Measurements from ENCODE around the gene TNIK.

Gene TNIK

GRCh38 chr3:171116824-171117395 is 343.3 kb downstream of the TNIK start:
- Histone ChIP-seq H3K36me3 (no peaks in the 10 kb centered on the region), H3K4me3 (ENCODE audit: low read depth, low read length) (no peak overlapping the region), H3K9me3 (no peaks in the 10 kb centered on the region), H3K27me3 (no peaks in the 10 kb centered on the region), H3K4me1 (no peaks in the 10 kb centered on the region)
- no peak for DNase-seq
- TF ChIP-seq CTCF (IDR thresholded peaks at IDR 0.05; ENCODE audit: low read depth, low read length), result no peak

DNA sequence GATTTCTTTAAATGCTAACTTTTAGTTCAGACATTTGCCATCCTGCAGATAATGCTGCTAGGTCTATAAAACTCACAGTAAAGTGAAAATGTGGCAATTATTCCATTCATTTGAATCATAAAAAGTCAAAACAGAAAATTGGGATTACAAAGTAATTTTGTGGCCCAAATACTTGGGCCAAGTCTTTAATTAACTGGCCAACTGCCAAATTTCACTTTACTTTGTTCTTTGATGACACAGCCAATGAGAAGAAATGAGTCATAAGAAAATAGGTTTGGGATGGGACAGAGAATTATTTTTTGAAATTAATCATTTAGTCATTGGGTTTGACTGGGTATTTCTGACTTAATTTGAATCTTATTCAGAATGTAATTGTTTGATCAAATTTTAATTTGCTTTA is 343.8 kb downstream of the TNIK start:
- H3K4me1 ChIP-seq, result no peaks in the 10 kb centered on the region
- no peak overlapping the region for H3K4me3 ChIP-seq (ENCODE audit: low read depth, low read length)
- H3K27me3 ChIP-seq, result no peaks in the 10 kb centered on the region
- no peak for DNase-seq
- TF ChIP-seq CTCF (IDR thresholded peaks at IDR 0.05; ENCODE audit: low read depth, low read length), result no peak
- H3K9me3 ChIP-seq, result no peaks in the 10 kb centered on the region
- H3K36me3 ChIP-seq, result no peaks in the 10 kb centered on the region

- Histone ChIP-seq H3K36me3 (no peaks in the 10 kb centered on the region; the same call in 1 of the 2 replicates), H3K9me3 (no peaks in the 10 kb centered on the region), H3K27me3 (no peaks in the 10 kb centered on the region), H3K4me3 (ENCODE audit: low read depth, low read length) (no peak overlapping the region), H3K4me1 (no peaks in the 10 kb centered on the region)
- no peak for TF ChIP-seq CTCF (IDR thresholded peaks at IDR 0.05; ENCODE audit: low read depth, low read length)
- DNase-seq, result peak; percentile 16
Observed at GRCh38 chr3:171115667-171116066, 344.5 kb downstream of the TNIK start.

DNA sequence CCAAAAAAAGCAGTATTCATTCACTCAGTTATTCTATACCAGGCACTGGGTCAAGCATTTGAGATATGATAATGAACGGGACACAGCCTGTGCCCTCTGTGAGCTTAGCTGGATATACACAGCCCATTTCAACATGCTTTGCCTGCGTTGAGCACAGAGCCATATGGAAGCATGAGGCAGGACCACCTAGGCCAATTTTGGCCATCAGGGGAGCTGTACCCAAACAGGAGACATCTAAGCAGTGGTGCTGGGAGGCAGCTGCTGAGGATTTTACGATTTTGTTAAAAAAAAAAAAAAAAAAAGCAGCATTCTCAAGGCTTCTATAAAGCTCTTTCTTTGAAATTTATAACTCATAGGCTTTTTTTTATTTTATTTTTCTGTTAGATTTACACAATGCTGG is 346.5 kb downstream of the TNIK start:
- DNase-seq, result peak; percentile 23

GRCh38 chr3:171110715-171111114 is 349.5 kb downstream of the TNIK start:
- H3K9me3 ChIP-seq, result no peaks in the 10 kb centered on the region
- peaks cover 4% of the 10 kb centered on the region for H3K36me3 ChIP-seq
- no peak for DNase-seq
- no peak overlapping the region for H3K4me3 ChIP-seq (ENCODE audit: low read depth, low read length)
- no peaks in the 10 kb centered on the region for H3K4me1 ChIP-seq
- TF ChIP-seq CTCF (IDR thresholded peaks at IDR 0.05; ENCODE audit: low read depth, low read length), result no peak
- H3K27me3 ChIP-seq, result no peaks in the 10 kb centered on the region

More for the DNA sequence above, 346.5 kb downstream of the TNIK start:
- no peaks in the 10 kb centered on the region for H3K4me1 ChIP-seq
- TF ChIP-seq CTCF (IDR thresholded peaks at IDR 0.05; ENCODE audit: low read depth, low read length), result peak; percentile 48
- H3K36me3 ChIP-seq, result peaks cover 4% of the 10 kb centered on the region
- H3K9me3 ChIP-seq, result no peaks in the 10 kb centered on the region
- H3K27me3 ChIP-seq, result no peaks in the 10 kb centered on the region
- H3K4me3 ChIP-seq (ENCODE audit: low read depth, low read length), result no peak overlapping the region

DNA sequence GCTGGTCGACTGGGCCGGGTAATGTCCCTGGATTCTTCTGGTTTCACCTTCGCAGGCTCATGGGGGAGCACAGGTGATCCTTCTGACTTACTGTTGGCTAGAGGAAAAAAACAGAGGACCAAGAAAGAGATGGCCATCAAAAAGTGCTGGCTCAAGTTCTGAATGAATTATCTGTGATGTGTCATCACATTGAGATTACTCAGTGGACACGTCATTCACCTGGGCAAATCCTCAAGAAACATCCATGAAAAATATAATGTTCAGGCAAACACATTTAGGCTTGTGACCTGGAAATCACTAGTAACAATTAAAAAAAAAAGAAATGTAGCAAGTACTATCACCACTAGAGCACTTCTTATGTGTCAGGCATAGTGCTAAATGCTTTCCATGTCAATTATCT is 352.1 kb downstream of the TNIK start:
- no peaks in the 10 kb centered on the region for H3K9me3 ChIP-seq
- no peak for DNase-seq
- H3K36me3 ChIP-seq, result peaks cover 4% of the 10 kb centered on the region
- no peak for TF ChIP-seq CTCF (IDR thresholded peaks at IDR 0.05; ENCODE audit: low read depth, low read length)
- H3K4me1 ChIP-seq, result no peaks in the 10 kb centered on the region
- no peaks in the 10 kb centered on the region for H3K27me3 ChIP-seq
- no peak overlapping the region for H3K4me3 ChIP-seq (ENCODE audit: low read depth, low read length)
